ENCODE data around the gene CDH11. TPM values are rescaled to one million over a fixed set of nuclear protein-coding genes. Genes with fewer than 3 reads are reported as not detected.

CDH11 gene
- total and polyA plus RNA-seq, 3 experiments from 2014 or later = not detected

- Mint-ChIP-seq H3K27me3 (no peaks in the 10 kb centered on the region), H3K36me3 (no peaks in the 10 kb centered on the region), H3K4me1 (no peaks in the 10 kb centered on the region), H3K4me3 (no peak overlapping the region), H3K27ac (no peak overlapping the region), H3K9me3 (peaks cover 3 to 23% (median 8%) of the 10 kb centered on the region in 5 donors)
- Histone ChIP-seq H3K36me3 (ENCODE audit: insufficient read depth, low read length) (no peaks in the 10 kb centered on the region), H3K9me3 (ENCODE audit: low read length) (peaks cover 3% of the 10 kb centered on the region), H3K4me3 (ENCODE audit: low read length) (no peak overlapping the region), H3K4me1 (ENCODE audit: insufficient read depth, low read length) (no peaks in the 10 kb centered on the region), H3K27me3 (ENCODE audit: insufficient read depth, low read length, poor library complexity, severe bottlenecking) (no peaks in the 10 kb centered on the region), H3K27ac (ENCODE audit: low read depth, low read length) (no peak overlapping the region)
- CTCF ChIA-PET = no interaction called here
- DNase-seq = no peak
- POLR2A ChIA-PET = no interaction called here
Observed at GRCh38 chr16:65097296-65097695, 24.6 kb downstream of the CDH11 start.

GRCh38 chr16:65095906-65096305 is 26.0 kb downstream of the CDH11 start:
- Histone ChIP-seq H3K27ac (ENCODE audit: low read depth, low read length) (no peak overlapping the region), H3K36me3 (ENCODE audit: insufficient read depth, low read length) (no peaks in the 10 kb centered on the region), H3K9me3 (ENCODE audit: low read length) (no peaks in the 10 kb centered on the region), H3K4me1 (ENCODE audit: insufficient read depth, low read length) (no peaks in the 10 kb centered on the region), H3K4me3 (ENCODE audit: low read length) (no peak overlapping the region), H3K27me3 (ENCODE audit: insufficient read depth, low read length, poor library complexity, severe bottlenecking) (no peaks in the 10 kb centered on the region)
- no peaks in the 10 kb centered on the region for H3K27me3 Mint-ChIP-seq
- H3K4me3 Mint-ChIP-seq = no peak overlapping the region
- ChIA-PET POLR2A (no interaction called here), CTCF (no interaction called here)
- H3K4me1 Mint-ChIP-seq = no peaks in the 10 kb centered on the region
- no peak for DNase-seq
- peaks cover 0 to 18% (median 4%) of the 10 kb centered on the region in 5 donors for H3K9me3 Mint-ChIP-seq
- no peak overlapping the region for H3K27ac Mint-ChIP-seq
- no peaks in the 10 kb centered on the region for H3K36me3 Mint-ChIP-seq

- Mint-ChIP-seq H3K27ac (no peak overlapping the region), H3K36me3 (no peaks in the 10 kb centered on the region), H3K4me1 (no peaks in the 10 kb centered on the region), H3K4me3 (no peak overlapping the region), H3K27me3 (no peaks in the 10 kb centered on the region), H3K9me3 (peaks cover 3 to 17% (median 7%) of the 10 kb centered on the region in 5 donors)
- no peaks in the 10 kb centered on the region for H3K27me3 ChIP-seq (ENCODE audit: insufficient read depth, low read length, poor library complexity, severe bottlenecking)
- no peak overlapping the region for H3K4me3 ChIP-seq (ENCODE audit: low read length)
- no peak for DNase-seq
- H3K27ac ChIP-seq (ENCODE audit: low read depth, low read length) = no peak overlapping the region
- CTCF ChIA-PET = no interaction called here
- H3K9me3 ChIP-seq (ENCODE audit: low read length) = no peaks in the 10 kb centered on the region
- no peaks in the 10 kb centered on the region for H3K4me1 ChIP-seq (ENCODE audit: insufficient read depth, low read length)
- H3K36me3 ChIP-seq (ENCODE audit: insufficient read depth, low read length) = no peaks in the 10 kb centered on the region
- POLR2A ChIA-PET = no interaction called here
Observed at GRCh38 chr16:65095090-65095728, 26.7 kb downstream of the CDH11 start.

GRCh38 chr16:65094009-65094408 is 27.9 kb downstream of the CDH11 start:
- Mint-ChIP-seq H3K9me3 (peaks cover 0 to 10% (median 5%) of the 10 kb centered on the region in 5 donors), H3K27me3 (no peaks in the 10 kb centered on the region), H3K27ac (no peak overlapping the region), H3K4me3 (no peak overlapping the region), H3K4me1 (no peaks in the 10 kb centered on the region), H3K36me3 (no peaks in the 10 kb centered on the region)
- no peak for DNase-seq
- Histone ChIP-seq H3K4me1 (ENCODE audit: insufficient read depth, low read length) (no peaks in the 10 kb centered on the region), H3K4me3 (ENCODE audit: low read length) (no peak overlapping the region), H3K36me3 (ENCODE audit: insufficient read depth, low read length) (no peaks in the 10 kb centered on the region), H3K9me3 (ENCODE audit: low read length) (no peaks in the 10 kb centered on the region), H3K27ac (ENCODE audit: low read depth, low read length) (no peak overlapping the region), H3K27me3 (ENCODE audit: insufficient read depth, low read length, poor library complexity, severe bottlenecking) (no peaks in the 10 kb centered on the region)
- CTCF ChIA-PET = no interaction called here
- POLR2A ChIA-PET = no interaction called here

GRCh38 chr16:65083164-65083857 is 38.6 kb downstream of the CDH11 start:
- no peaks in the 10 kb centered on the region for H3K9me3 ChIP-seq (ENCODE audit: low read length)
- no peaks in the 10 kb centered on the region for H3K4me1 Mint-ChIP-seq

GRCh38 chr16:65079549-65079948 is 42.3 kb downstream of the CDH11 start:
- Mint-ChIP-seq H3K9me3 (peaks cover 4 to 24% (median 8%) of the 10 kb centered on the region in 5 donors), H3K4me1 (no peaks in the 10 kb centered on the region), H3K36me3 (no peaks in the 10 kb centered on the region), H3K27ac (no peak overlapping the region), H3K4me3 (no peak overlapping the region), H3K27me3 (no peaks in the 10 kb centered on the region)
- Histone ChIP-seq H3K4me1 (ENCODE audit: insufficient read depth, low read length) (no peaks in the 10 kb centered on the region), H3K36me3 (ENCODE audit: insufficient read depth, low read length) (no peaks in the 10 kb centered on the region), H3K27ac (ENCODE audit: low read depth, low read length) (no peak overlapping the region), H3K4me3 (ENCODE audit: low read length) (no peak overlapping the region), H3K9me3 (ENCODE audit: low read length) (no peaks in the 10 kb centered on the region), H3K27me3 (ENCODE audit: insufficient read depth, low read length, poor library complexity, severe bottlenecking) (no peaks in the 10 kb centered on the region)
- CTCF ChIA-PET = no interaction called here
- no peak for DNase-seq
- POLR2A ChIA-PET = no interaction called here

More at GRCh38 chr16:65083164-65083857, 38.6 kb downstream of the CDH11 start:
- DNase-seq = no peak
- Histone ChIP-seq H3K4me3 (ENCODE audit: low read length) (no peak overlapping the region), H3K27ac (ENCODE audit: low read depth, low read length) (no peak overlapping the region), H3K27me3 (ENCODE audit: insufficient read depth, low read length, poor library complexity, severe bottlenecking) (no peaks in the 10 kb centered on the region), H3K36me3 (ENCODE audit: insufficient read depth, low read length) (no peaks in the 10 kb centered on the region), H3K4me1 (ENCODE audit: insufficient read depth, low read length) (no peaks in the 10 kb centered on the region)
- Mint-ChIP-seq H3K4me3 (no peak overlapping the region), H3K9me3 (peaks cover 0 to 14% (median 5%) of the 10 kb centered on the region in 5 donors), H3K27ac (no peak overlapping the region), H3K36me3 (no peaks in the 10 kb centered on the region), H3K27me3 (no peaks in the 10 kb centered on the region)
- POLR2A ChIA-PET = no interaction called here
- CTCF ChIA-PET = no interaction called here

- Histone ChIP-seq H3K27me3 (ENCODE audit: insufficient read depth, low read length, poor library complexity, severe bottlenecking) (no peaks in the 10 kb centered on the region), H3K4me1 (ENCODE audit: insufficient read depth, low read length) (no peaks in the 10 kb centered on the region), H3K9me3 (ENCODE audit: low read length) (no peaks in the 10 kb centered on the region), H3K4me3 (ENCODE audit: low read length) (no peak overlapping the region), H3K36me3 (ENCODE audit: insufficient read depth, low read length) (no peaks in the 10 kb centered on the region), H3K27ac (ENCODE audit: low read depth, low read length) (no peak overlapping the region)
- Mint-ChIP-seq H3K4me1 (no peaks in the 10 kb centered on the region), H3K4me3 (no peak overlapping the region), H3K36me3 (no peaks in the 10 kb centered on the region), H3K27ac (no peak overlapping the region), H3K27me3 (no peaks in the 10 kb centered on the region), H3K9me3 (peaks cover 1 to 24% (median 10%) of the 10 kb centered on the region in 5 donors)
- ChIA-PET POLR2A (no interaction called here), CTCF (no interaction called here)
- DNase-seq = no peak
Observed at GRCh38 chr16:65077181-65077580, 44.7 kb downstream of the CDH11 start.

GRCh38 chr16:65075877-65076276 is 46.0 kb downstream of the CDH11 start:
- no peak for DNase-seq
- Mint-ChIP-seq H3K36me3 (no peaks in the 10 kb centered on the region), H3K4me1 (no peaks in the 10 kb centered on the region), H3K9me3 (peaks cover 4 to 21% (median 11%) of the 10 kb centered on the region in 5 donors), H3K4me3 (no peak overlapping the region), H3K27me3 (no peaks in the 10 kb centered on the region), H3K27ac (no peak overlapping the region)
- POLR2A ChIA-PET = no interaction called here
- Histone ChIP-seq H3K4me3 (ENCODE audit: low read length) (no peak overlapping the region), H3K9me3 (ENCODE audit: low read length) (no peaks in the 10 kb centered on the region), H3K27ac (ENCODE audit: low read depth, low read length) (no peak overlapping the region), H3K36me3 (ENCODE audit: insufficient read depth, low read length) (no peaks in the 10 kb centered on the region), H3K4me1 (ENCODE audit: insufficient read depth, low read length) (no peaks in the 10 kb centered on the region), H3K27me3 (ENCODE audit: insufficient read depth, low read length, poor library complexity, severe bottlenecking) (no peaks in the 10 kb centered on the region)
- CTCF ChIA-PET = no interaction called here

All from CD8-positive, alpha-beta memory T cell (primary cell).